HG03108 (cell line): ENCODE data around the gene LEMD1.

Experiments used
- ATAC-seq: cut with Tn5 transposase; IDR thresholded peaks from one replicate; pipeline ENCODE4 v1.9.1; 2021; ENCODE audit warnings: moderate library complexity; ENCODE audit not compliant: unreplicated experiment

LEMD1 gene, protein sequence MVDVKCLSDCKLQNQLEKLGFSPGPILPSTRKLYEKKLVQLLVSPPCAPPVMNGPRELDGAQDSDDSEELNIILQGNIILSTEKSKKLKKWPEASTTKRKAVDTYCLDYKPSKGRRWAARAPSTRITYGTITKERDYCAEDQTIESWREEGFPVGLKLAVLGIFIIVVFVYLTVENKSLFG

DNA sequence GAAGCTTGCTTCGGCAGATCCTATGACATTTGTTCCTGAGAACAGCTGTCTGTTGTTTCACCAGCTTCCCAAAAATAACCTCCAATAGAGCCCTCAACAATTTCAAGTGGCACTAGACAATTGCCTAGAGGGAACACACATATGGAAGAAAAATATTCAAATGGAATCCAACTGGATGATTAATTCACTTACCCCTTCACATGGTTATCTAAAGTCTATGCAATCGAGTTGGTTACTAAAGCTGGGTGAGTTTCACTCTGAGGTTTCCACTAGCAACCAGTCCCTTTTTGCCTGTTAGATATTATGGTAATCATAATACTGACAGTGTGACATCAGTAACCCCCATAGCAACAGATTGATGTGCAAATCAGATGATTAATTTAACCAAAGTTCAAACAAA lies at the start of gene LEMD1:
Gene LEMD1 (minus strand): TSS at position 259 of the 400 bp plus-strand sequence. CDS start 1,520 bp downstream, outside the sequence.
- no peak for ATAC-seq

DNA sequence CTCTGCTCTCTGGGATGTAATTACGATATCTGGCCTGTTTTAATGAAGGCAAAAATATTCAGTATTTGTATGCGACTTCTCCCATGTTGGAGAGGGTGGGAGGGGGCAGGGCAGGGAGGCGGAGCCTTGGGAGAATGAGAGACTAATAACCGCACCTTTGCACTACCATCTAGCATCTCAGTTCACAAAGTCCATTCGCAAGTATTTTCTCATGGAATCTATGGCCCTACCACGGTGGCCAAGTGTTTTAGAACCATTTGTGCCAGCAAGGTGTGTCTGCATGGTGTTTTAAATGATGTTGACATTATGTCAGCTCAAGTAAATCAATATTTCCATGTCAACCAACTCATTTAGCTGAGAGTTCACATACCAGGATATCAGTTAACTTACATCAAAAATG lies 48.3 kb upstream of the LEMD1 start:
- ATAC-seq: no peak

DNA sequence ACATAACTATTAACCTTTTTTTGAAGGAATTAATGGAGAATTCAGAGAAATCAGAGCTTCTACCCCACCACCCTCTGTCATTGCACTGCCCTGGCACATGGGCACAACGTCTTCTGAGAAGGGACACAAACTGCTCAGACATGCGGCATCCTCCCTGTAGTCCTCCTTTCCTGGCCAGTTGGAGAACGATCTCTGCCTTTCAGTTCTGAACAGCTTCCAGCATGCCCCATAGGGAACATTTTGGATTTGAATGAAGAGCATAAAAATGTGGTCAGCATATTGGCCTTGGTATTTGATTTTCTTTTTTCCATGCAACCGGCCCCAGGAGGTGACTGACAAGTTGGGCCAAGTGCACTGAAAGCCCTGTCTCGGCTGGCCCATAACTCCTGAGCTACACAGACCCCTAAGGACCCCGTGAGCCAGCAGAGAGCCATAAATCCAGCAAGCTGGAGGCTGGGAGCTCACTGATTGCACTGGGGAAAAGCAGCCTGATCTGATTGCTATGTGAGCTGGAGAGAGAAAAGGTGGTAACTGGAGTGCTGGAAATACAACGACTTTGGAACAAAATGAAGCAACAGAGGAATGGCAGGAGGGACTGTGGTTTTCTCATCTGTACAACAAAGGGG lies 44.9 kb upstream of the LEMD1 start:
- ATAC-seq: no peak

DNA sequence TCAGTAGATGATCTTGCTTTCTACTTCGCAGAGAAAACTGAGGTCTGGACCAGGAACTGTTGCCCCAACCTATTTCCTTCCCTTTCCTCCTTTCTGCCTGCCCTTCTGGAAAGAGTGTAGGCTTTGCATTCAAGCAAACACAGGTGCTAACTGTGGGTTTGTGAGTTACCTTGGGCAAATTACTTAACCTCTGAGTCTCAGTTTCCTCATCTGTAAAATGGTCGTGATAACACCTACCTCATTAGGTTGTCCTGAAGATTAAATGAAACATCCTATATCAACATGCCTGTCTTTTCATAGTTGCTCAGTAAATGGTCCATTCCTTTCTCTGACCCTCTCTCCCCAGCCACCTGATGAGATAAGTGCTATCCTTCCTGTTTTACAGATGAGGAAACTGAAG lies 43.5 kb upstream of the LEMD1 start:
- ATAC-seq: no peak

DNA sequence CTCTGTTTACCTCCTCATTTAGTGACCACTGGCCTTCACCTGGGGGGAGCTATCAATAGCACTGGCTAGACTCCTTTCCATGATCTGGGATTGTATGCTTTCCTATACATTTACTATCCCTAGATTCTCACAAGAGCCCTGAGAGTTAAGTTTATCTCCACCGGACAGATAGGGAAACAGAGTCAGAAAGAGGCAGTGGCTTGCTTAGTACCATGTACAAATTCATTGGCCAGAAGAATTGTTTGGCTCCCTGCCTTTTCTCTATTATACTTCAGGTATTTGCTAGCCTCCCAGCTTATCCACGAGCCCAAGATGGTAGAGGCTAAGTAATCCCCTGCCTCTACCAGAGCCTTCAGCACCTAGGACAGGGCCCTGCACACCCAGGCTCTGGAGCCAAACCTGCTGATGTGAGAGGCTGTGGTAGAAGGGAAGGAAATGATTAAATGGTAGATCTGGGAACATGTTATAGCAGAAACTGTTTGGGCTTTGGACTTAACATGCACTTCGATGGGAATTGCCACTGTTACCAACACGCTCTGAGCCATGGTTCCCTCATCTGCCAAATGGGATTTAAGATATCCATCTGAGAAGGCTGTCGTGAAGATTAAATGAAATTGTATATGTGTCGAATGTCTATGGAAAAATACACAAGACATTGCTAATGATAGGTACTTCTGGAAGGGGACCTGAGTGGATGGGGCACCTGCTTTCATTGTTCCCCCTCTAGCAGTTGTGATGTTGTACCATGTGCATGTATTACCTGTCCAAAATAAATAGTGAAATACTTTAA lies 37.1 kb upstream of the LEMD1 start:
- no peak for ATAC-seq

DNA sequence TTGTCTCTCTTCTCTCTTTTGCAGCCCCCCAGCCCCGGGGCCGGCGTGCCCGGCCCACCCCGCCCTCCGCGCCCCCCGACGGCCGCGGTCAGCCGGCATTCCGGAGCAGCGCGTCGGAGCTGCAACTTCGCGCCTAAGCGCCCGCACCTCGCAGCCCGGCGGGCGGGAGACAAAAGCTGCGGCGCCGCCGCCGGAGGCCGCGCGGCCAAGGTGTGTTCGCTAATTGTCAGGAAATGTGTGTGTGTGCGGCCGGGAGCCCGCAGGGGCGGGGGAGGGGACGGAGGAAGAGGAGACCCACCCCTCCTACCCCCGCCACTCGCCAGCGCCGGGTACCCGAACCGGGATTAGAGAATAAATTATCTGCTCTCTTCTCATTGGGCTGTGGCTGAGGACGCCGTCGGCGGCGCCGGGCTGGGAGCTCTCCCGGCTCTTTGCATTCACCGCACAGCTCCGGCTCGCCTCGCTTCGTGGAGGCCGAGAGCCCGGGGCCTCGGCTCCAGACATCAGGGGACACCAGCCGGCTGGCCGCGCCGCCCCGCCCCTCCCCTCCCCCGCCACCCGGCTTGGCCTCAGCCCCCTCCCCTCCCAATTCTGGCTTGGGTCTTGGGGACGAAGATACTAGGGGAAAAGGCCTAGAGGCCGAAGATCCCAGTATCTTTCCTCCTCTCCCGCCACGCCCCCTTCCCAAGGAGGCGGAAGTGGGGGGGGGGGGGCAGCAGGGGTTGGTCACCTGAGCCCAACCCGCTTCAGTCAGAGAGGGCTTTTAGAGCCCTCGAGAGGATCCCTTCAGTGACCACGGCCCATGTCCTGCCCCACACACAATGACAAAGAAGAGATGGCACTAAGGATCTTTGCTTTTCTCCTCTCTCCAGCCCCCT lies 35.3 kb upstream of the LEMD1 start:
- ATAC-seq: no peak

DNA sequence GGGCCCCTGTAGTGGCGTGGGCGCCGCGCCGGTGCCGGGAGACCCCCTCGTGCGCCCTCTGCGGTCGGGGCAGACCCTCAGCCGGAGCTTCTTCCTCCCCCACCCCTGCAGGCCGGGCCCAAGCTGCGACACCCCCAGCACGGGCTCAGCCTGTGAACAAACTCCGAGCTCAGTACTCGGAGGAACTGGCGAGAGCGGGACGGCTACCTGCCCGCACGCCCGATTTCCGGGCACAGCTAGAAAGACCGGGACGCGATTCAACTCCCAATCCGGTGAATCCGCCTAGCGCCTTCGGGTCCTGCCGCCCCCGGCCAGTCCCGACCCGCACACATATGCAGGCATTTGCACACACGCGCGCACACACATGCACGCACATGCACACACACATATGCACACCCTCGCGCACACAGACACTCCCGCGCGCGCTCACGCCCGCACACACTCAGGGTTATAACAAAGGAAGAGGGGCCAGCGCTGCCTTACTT lies 34.6 kb upstream of the LEMD1 start:
- ATAC-seq: no peak

DNA sequence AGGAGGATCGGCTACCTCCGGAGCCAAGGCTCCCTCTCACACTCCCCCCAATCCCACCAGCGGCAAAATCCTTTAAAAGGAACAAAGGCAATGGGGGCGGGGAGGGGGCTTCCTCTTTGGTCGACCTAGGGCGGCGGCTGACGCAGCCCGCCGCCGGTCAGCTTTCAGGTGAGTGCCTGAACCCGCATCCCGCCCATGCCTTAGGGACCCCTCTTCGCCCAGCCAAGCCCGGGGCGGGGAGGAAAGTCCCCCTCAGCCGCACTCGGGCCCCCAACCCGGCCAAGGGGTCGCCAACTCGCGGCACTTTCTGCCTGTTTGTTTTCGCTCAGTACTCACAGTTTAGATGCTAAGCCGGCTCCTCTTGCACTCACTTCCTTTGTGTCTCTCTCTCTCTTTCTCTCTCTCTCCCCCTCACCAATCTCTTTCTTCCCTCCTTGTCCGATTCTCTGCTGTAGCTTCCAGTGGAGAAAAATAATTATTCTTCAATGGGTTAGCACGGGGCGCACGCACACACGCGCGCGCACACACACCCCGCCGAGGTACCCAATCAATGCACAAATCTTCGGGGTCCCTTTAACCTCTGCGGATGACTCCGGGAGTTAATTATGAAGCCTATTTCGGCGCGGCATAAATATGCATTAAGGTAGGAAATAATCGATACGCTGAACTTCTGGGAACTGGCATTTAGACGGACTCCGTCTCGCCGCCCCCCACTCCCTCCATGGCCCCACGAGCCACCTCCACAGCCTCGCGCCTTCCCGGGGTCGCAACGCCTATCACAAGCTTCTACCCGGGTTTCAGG lies 33.9 kb upstream of the LEMD1 start, which contains the start of gene BLACAT1:
Gene BLACAT1 (minus strand): TSS at position 465 of the 802 bp plus-strand sequence.
- ATAC-seq: no peak

DNA sequence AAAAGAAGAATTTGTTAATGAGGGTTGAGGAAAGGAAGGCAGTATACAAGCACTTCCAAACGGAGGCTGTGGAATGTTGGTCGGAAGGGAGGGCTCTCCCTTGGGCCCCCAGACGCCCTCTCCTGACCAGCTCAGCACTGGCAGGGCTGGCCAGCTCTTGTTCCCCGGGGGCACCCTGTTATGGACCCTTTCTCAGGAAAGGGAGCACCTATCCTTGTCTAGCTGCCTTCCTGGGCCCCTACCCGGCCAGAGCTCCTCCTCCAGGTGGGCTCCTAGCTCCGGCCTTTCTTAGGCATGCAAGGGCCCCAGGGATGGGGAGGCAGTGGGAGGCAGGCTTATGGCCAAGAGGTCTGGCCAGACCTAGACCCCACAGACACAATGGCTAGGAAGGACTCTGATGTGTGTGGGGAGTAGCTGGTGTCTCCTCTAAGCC lies 33.1 kb upstream of the LEMD1 start:
- no peak for ATAC-seq

DNA sequence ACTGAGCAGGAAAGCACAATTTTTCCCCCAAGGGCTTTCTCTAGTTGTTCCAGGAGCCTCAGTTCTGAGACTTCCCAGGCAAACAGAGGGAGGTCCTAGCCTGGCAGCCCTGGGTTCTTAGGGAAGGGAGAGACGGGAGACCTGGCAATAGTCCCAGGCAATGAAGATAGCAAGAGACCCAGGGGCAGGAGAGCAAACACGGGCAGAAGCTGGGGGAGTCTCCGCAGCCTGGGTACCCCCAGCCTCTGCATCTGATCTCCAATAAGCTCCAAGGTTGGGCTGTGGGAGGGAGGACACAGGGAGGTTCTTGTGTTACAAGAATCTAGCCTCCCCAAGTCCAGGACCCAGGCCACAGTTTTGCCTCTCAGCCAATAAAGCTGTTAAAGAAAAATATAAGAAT lies 31.6 kb upstream of the LEMD1 start:
- ATAC-seq: no peak

DNA sequence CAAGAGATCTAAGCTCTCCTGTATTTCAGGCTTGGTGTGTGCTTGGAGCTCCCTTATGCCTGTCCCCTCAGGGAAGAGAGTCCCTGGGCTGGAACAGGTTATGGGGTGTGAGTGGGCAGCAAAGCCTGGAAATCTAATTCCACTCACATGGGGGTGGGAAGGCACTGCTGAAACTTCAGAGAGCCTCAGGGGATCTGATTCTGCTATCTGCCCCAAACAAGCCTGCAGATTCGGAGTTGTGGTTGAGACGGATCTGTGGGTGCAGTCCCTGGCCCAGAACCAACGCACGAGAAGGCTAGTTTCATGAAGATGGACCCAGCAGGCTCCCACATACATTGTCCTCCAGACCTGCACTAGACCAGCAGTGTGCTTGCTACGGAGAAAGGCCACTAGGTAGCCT lies 31.1 kb upstream of the LEMD1 start:
- ATAC-seq: no peak

DNA sequence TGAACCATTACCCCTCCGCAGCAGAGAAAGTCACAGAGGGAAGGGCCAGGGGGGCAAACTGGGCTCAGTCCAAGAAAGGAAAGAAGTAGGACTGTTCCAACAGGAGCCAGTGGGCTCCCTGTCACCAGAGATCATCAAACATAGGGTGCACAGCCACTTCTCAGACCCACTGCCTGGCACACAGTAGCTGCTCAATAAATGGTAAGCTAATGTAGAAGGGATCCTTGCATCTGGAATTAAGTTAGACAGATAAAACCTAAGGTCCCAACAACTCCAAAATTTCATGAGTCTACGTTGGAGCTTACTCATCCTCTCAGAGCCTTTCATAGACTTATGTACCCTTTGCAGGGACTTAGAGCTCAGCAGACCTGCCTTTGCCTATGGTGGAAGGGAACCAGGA lies 30.5 kb upstream of the LEMD1 start:
- no peak for ATAC-seq

DNA sequence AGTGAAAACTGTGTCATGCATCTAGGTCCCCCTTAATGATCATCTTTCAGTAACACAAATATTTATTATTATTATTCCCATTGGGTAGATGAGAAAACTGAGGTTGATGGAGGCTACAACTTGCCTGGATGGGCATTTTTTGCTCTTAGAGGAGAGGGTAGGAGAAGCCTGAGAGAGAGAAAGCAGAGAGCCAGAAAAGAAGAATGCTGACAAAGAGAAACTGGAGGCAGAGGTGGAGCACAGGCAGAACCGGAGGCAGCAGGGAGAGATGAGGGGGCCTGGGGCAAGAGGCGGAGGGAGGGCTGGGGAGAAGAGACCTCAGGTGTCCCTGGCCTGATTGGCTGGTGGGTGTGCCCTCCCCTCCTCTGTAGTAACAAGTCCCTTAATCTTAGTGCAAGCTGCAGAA lies 29.9 kb upstream of the LEMD1 start:
- no peak for ATAC-seq

DNA sequence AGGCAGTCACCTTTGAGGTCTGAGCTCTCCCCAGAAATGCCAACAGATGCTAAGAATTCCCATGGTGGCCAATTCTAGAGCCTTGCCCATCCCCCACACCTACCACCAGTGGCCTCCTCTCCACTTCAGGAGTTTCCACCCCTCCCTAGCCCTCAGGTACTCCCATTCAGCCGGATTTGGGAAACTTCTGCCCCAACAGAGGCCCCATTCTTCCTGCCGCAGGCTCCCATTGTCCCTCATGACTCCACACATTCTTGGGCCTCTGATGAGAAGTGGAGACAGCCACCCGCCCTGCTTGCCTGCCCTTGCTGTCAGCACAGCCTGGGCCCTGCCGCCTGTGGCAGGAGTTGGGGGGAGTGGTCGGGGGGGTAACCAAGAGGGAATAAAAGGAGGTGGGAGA lies 29.3 kb upstream of the LEMD1 start:
- ATAC-seq: no peak

DNA sequence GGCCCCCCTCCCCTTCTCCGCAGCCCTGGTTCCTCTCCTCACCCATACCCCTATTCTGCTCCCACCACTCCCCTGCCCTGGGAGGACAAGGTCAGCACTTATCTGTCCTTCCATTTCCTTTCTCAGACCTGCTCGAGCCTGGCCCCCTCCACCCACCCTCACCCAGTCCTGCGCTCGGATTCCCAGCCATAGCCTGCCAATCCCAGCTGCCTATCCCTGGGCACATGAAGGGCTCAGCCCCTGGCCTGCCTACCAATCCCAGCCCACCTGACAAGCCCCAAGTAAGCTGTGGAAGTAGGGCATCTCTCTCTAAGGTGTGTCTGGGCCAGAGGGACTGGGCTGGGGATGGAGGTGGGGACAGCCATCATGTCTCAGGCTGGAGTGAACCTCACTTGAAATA lies 28.6 kb upstream of the LEMD1 start:
- no peak for ATAC-seq

DNA sequence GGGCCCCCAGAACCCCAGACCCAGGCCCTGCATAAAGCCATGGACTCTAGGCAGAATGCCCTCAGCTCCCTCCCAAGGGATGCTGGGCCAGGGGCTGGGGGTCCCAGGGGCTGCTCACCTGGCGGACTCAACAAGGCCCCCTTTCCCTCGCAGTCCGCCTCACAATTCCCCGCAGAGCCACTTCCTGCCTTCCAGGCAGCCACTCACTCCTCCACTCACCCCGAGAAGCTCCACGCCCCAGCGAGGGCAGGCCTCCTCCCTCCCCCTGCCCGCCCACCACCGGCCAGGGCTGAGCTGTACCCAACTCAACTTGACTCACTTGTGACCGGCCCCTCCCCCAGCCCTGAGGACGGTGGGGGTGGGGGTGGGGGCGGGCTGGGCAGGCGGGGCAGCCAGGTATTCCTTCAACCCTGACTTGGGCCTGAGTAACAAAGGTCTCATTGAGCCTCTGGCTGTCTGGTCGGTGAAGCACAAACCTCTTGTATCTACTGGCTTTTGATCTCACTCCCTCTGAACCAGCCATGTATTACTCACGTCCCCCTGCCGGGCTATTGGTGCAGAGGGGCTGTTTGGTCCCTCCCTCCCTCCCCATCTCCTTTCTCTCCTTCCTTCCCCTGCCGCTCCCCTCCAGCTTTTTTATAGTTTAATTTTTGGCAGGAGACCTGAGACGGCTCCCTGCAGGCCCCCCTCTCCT lies 28.0 kb upstream of the LEMD1 start:
- no peak for ATAC-seq

DNA sequence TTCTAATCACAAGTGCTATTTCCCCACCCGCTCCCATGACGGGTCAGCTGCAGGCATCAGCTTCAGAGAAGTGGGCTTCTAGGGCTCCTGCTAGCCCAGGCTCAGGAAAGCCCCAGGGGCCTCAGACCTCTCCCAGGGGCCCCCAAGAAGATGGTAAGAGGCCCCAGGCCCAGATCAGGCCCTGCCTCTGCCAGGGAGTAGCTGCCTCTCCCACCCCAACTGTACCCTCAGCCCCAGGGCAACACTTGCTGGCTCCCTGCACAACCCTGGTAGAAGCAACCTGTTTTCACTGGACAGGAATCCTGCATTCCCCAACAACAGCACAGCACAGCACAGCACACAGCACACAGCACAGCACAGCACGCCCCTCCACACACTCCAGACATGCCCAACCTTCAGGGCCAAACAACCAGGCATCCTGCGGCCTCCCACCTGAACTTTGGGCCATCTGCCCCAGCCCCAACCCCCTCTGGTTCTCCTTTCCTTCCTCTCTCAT lies 27.4 kb upstream of the LEMD1 start:
- ATAC-seq: no peak

DNA sequence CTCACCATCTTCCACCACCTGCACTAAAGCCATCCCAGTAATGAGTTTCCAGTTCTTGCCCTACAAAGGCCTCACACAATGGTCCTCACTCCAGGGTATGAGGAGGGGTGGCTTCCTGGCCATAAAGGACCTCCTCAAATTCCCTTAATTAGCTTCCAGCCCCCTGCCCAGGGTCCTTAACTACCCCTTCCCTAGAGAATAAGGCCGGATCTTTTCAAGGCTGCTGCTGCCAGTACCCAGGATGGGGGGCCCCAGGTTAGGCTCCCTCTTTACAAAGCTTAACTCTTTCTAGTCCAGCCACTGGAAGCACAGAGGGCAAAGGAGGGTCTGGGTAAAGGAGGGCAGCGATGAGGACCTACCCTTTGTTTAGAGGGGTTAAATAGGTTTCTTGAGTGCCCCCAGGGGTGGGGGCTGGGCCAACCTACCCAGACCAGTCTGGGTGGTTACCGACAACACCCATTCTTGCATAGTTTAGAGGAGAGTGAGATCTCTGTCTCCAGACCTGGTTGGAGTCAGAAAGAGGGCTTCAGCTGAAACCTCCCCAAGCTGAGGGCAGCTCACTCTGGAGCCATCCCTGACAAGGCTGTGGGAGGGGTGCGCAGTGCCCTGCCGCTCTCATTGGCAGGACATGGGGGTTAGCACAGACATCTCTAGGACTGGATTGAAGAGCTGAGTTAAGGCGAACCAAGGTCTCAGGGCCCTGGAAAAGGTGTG lies 26.8 kb upstream of the LEMD1 start:
- no peak for ATAC-seq
